Calu3 (cell line): ENCODE measurements around the gene TSR1. TPM values are rescaled to one million over a fixed set of nuclear protein-coding genes. Genes with fewer than 3 reads are reported as not detected.

ENCODE experiments used
- BruUV-seq: library from RNA; stranded (reverse); fragments of 400-500 nt; replicated peaks from 2 replicates; lab custom pipeline; 2021; lab: Mats Ljungman, UMichigan
- CTCF ChIA-PET: fragments of 300-600 bp; sonication (Branson Sonifier 250); formaldehyde crosslinking; loops from one replicate; lab custom pipeline; 2022; ENCODE audit warnings: antibody characterized with exemption; lab: Charles Lee
- DNase-seq: peaks from one replicate; pipeline ENCODE4 v3.0.0; 2022
- H3K27ac Mint-ChIP-seq: one replicate; pipeline ENCODE4 v1.8.0; 2022; ENCODE audit warnings: mixed read lengths; ENCODE audit not compliant: unreplicated experiment
- H3K27me3 Mint-ChIP-seq: one replicate; pipeline ENCODE4 v1.8.0; 2022; ENCODE audit warnings: mixed read lengths; ENCODE audit not compliant: unreplicated experiment
- H3K36me3 Mint-ChIP-seq: one replicate; pipeline ENCODE4 v1.8.0; 2022; ENCODE audit warnings: mild to moderate bottlenecking, moderate library complexity, mixed read lengths; ENCODE audit not compliant: insufficient read depth, unreplicated experiment
- H3K4me1 Mint-ChIP-seq: one replicate; pipeline ENCODE4 v1.8.0; 2022; ENCODE audit warnings: mild to moderate bottlenecking, low read depth, mixed read lengths; ENCODE audit not compliant: unreplicated experiment
- H3K4me3 Mint-ChIP-seq: one replicate; pipeline ENCODE4 v1.8.0; 2022; ENCODE audit warnings: mild to moderate bottlenecking, low read depth, moderate library complexity, mixed read lengths; ENCODE audit not compliant: unreplicated experiment
- H3K9me3 Mint-ChIP-seq: one replicate; pipeline ENCODE4 v1.8.0; 2022; ENCODE audit warnings: low read depth, mixed read lengths; ENCODE audit not compliant: unreplicated experiment
- intact Hi-C: fragments of 100-400 bp; cut with micrococcal nuclease; formaldehyde crosslinking; loops from one replicate; pipeline ENCODE4 v1.10.0; 2022; ENCODE audit not compliant: unreplicated experiment
- total RNA-seq: library from RNA; stranded (reverse); gene quantifications from 2 replicates; pipeline ENCODE4 v1.2.3, GENCODE V29; 2022
- TF ChIP-seq, protein P1 (sequence below): fragments of 200-600 bp; IDR thresholded peaks from one replicate; pipeline ENCODE4 v1.8.0; 2022; ENCODE audit warnings: antibody characterized with exemption; ENCODE audit not compliant: unreplicated experiment

TSR1 gene
- total RNA-seq, 1 experiment from 2014 or later, result 34.3 TPM

DNA sequence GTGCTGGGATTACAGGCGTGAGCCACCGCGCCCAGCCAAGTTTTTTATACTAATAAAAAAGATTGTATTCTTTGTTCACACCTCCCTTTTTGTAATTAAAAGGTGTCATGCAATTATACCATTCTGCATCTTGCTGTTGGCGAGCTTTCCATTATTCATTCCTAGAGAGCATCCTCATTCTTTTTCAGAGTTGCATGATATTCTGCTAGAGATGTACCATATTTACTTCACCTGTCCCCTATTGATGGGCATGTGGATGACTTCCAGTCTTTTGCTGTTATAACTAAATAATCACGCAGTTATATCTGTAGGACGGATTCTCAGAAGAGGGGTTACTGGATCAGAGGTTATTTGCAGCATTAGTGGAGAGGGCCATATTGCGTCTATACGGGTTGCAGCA, 18.1 kb upstream of the TSR1 start:
- no peak overlapping the region for H3K4me3 Mint-ChIP-seq
- no peaks in the 10 kb centered on the region for H3K36me3 Mint-ChIP-seq
- TF ChIP-seq, protein P1, sequence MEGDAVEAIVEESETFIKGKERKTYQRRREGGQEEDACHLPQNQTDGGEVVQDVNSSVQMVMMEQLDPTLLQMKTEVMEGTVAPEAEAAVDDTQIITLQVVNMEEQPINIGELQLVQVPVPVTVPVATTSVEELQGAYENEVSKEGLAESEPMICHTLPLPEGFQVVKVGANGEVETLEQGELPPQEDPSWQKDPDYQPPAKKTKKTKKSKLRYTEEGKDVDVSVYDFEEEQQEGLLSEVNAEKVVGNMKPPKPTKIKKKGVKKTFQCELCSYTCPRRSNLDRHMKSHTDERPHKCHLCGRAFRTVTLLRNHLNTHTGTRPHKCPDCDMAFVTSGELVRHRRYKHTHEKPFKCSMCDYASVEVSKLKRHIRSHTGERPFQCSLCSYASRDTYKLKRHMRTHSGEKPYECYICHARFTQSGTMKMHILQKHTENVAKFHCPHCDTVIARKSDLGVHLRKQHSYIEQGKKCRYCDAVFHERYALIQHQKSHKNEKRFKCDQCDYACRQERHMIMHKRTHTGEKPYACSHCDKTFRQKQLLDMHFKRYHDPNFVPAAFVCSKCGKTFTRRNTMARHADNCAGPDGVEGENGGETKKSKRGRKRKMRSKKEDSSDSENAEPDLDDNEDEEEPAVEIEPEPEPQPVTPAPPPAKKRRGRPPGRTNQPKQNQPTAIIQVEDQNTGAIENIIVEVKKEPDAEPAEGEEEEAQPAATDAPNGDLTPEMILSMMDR, result no peak
- CTCF ChIA-PET, result no interaction called here
- no peaks in the 10 kb centered on the region for H3K27me3 Mint-ChIP-seq
- peaks cover 8% of the 10 kb centered on the region for H3K4me1 Mint-ChIP-seq
- H3K9me3 Mint-ChIP-seq, result no peaks in the 10 kb centered on the region
- no peak overlapping the region for H3K27ac Mint-ChIP-seq
- no TSS peak for BruUV-seq
- intact Hi-C loops, result no loop called here
- DNase-seq, result no peak

DNA sequence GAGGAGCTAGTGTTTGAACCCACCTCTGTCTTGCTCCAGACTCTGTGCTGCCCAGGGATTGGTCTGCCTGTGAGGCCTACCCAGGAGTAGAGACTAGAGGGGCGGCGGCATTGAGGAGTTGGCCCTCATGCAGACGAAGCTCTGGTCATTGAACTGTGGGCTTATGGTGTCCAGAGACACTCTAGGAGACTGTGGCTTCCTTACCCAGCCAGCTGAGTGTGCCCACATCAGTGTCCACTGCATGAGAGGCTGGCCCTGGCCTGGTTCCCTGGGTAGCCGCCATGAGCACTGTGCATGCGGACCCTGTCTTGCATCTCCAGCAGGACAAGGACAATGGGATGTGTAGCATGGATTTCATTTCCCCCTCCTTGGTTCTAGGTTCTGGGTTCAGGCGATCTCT, 15.0 kb upstream of the TSR1 start:
- Mint-ChIP-seq H3K36me3 (peaks cover 5% of the 10 kb centered on the region), H3K4me3 (no peak overlapping the region), H3K27ac (no peak overlapping the region), H3K4me1 (peaks cover under 1% of the 10 kb centered on the region), H3K9me3 (no peaks in the 10 kb centered on the region), H3K27me3 (no peaks in the 10 kb centered on the region)
- BruUV-seq, result no TSS peak
- TF ChIP-seq, protein P1, result no peak
- intact Hi-C loops, result no loop called here
- DNase-seq, result no peak
- CTCF ChIA-PET, result no interaction called here

DNA sequence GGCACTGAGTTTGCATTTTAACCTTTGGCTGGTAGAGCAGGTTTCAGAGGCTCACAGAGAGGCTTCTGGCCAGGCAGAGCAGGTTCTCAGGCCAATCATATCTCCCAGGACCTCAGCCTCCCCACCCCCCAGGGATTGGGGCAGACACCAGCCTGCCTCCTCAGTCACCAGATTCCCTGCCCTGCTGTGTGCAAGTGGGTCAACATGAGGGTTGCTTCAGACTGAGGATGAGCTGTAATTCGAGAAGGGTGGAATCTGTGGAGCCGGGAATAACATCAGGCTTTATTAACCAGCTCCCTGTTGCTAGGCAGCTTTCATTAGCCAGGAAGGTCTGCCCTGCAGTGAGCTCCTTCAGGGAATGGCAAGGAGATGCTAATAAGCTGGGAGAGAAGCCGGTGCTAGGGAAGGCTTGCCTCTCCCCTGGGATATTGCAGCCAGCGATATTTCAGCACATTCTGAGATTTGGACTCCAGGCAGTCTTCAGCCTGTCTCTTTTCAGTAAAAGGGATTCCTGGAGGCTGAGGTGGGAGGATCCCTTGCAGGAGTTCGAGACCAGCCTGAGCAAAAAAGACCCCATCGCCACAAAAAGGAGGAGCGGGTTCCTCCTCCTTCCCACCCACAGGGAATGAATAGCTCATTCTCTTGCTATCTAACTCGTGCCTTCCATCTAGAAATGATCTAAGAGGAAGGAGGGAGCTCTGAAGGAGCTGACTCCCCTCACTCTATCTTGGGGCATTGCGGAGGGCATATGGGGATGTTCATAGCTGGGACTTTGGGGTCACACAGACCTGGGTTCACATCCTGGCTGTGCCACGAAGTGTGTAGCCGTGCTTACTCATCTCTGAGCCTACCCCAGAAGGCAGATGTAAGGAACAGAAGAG, 11.8 kb upstream of the TSR1 start:
- TF ChIP-seq, protein P1, result no peak
- no TSS peak for BruUV-seq
- Mint-ChIP-seq H3K27me3 (no peaks in the 10 kb centered on the region), H3K27ac (no peak overlapping the region), H3K36me3 (peaks cover 14% of the 10 kb centered on the region), H3K4me1 (peaks cover 8% of the 10 kb centered on the region), H3K4me3 (no peak overlapping the region), H3K9me3 (no peaks in the 10 kb centered on the region)
- intact Hi-C loops, result no loop called here
- CTCF ChIA-PET, result interaction anchor here (1.0 kb wide), 1 partner anchor 13 kb away, joined by 3 read pairs; no protein-coding TSS in a partner anchor
- peak; percentile 46 for DNase-seq

DNA sequence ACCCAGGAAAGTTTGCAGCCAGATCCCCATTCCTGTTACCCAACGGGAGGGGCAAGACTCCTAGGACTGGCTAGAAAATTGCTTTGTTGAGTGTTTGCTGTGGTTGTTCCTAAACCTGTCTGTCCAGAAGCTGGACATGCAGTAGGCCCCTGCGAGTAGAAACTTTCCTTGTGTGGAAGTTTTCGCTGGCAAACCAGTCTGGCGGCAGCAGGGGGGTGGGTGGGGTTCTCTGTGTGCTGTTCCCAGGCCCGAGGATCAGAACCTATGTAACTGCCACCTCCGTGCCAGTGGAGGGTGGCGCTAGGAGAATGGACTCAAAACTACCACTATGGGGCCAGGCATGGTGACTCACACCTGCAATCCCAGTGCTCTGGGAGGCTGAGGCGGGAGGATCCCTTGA, 10.2 kb upstream of the TSR1 start:
- no peak overlapping the region for H3K27ac Mint-ChIP-seq
- TF ChIP-seq, protein P1, result no peak

More for the DNA sequence above, 10.2 kb upstream of the TSR1 start:
- Mint-ChIP-seq H3K36me3 (peaks cover 15% of the 10 kb centered on the region), H3K4me3 (no peak overlapping the region), H3K27me3 (no peaks in the 10 kb centered on the region), H3K4me1 (peaks cover 8% of the 10 kb centered on the region), H3K9me3 (no peaks in the 10 kb centered on the region)
- DNase-seq, result no peak
- BruUV-seq, result no TSS peak
- intact Hi-C loops, result no loop called here
- CTCF ChIA-PET, result interaction anchor here (0.7 kb wide), 1 partner anchor 10 kb away, joined by 4 read pairs; the partner anchor contains the start of gene TSR1
